Fibroblast of skin of right biceps (primary cell): ENCODE results near the gene NHEJ1.

ENCODE experiments used
- DNase-seq: peaks from one replicate; pipeline ENCODE4 v3.0.0-alpha.2; 2013

The NHEJ1 gene

GRCh38 chr2:219056896-219057708, 103.5 kb downstream of the NHEJ1 start:
- no peak for DNase-seq

- DNase-seq: no peak
Measured at GRCh38 chr2:219056176-219056895, 104.3 kb downstream of the NHEJ1 start.

DNA sequence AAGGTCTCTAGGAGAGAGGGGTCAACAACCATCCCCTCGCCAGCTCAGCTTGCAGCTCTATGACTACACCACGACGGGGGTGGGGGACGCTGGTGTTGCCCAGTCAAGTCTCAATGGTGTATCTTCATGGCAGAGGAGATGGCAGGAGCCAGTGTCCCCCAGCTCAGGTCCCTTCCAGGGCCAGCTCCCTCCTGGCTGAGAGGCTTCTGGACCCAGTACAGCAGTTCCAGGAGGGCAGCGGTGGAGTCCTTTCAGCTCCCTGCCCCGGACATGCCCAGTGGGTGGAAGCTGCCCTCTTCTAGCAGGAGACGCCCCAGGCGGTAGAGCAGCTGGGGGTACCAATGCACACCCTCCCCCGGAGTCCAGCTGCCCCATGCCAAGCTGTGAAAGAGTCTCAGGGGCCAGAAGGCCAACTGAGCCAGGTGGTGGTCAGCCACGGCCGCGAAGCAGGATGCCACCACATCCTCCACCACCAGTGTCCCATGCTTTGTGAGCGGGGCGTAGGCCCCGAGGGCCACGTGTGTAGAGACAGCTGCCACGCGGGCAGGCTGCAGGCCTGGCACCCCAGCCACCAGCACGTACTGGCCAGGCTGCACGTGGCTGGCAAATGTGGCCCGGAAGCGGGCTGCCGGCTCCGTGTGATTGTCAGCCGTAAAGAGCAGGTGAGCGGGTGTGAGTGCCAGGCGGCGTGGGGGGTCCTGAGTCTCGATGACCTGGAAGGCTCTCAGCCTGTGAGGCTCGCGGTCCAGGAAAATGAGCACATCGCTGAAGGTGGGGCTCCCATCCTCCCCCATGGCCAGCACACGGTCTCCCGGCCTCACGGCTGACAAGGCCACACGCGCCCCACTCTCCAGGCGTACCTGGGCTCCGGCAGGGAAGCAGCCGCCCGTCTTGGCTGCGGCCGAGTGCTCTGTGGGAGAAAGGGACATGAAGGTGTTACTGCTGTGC, 105.4 kb downstream of the NHEJ1 start:
- DNase-seq: no peak

GRCh38 chr2:219049282-219049681, 111.3 kb downstream of the NHEJ1 start:
- no peak for DNase-seq

GRCh38 chr2:219045937-219046550, 114.6 kb downstream of the NHEJ1 start:
- DNase-seq: peak; percentile 34

GRCh38 chr2:219042750-219043149, 117.9 kb downstream of the NHEJ1 start:
- DNase-seq: no peak

DNA sequence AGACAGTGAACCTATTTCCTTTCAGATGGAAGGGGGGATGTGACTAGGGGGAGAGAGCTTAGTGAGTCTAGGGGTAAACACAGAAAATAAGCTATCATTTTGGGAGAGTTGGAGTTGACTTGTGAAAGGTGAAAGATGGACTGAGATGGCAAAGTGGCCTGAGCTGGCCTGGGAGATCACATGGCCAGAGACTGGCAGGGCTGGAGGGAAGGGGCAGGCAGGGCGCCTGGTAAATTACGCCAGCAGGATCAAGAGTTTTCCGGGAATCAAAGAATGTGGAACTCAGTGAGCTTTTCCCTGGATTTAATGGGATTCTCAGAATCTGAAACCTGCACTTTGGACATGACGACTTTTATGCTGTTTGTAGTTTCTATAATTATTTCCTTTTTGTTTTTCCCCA, 118.5 kb downstream of the NHEJ1 start:
- no peak for DNase-seq

- DNase-seq: peak; percentile 58
Measured at GRCh38 chr2:219041252-219041651, 119.4 kb downstream of the NHEJ1 start, which contains the start of gene CFAP65. TSS of gene CFAP65 (minus strand) at chr2:219041516. CDS start at chr2:219039048, 2,468 bp downstream.

DNA sequence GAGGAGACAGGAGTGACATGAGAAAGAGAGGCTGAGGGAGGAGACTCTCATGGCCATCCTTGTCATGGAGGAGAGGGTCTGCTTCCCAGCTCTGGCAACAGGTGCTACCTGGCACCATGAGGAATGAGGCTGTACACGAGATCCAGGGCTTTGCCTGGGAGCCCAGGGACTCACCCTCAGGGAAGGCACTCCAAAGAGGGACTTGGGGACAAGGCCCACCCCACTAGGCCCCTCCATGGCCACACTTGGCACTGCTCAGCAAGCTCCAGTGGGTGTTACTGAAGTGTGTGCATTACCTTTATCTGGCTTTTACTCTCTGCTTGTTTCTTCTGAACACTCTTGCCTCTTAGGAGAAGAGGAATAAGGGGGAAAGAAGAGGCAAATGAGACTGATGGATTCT, 122.0 kb downstream of the NHEJ1 start:
- DNase-seq: no peak

GRCh38 chr2:219037783-219038499, 122.7 kb downstream of the NHEJ1 start:
- DNase-seq: no peak

DNA sequence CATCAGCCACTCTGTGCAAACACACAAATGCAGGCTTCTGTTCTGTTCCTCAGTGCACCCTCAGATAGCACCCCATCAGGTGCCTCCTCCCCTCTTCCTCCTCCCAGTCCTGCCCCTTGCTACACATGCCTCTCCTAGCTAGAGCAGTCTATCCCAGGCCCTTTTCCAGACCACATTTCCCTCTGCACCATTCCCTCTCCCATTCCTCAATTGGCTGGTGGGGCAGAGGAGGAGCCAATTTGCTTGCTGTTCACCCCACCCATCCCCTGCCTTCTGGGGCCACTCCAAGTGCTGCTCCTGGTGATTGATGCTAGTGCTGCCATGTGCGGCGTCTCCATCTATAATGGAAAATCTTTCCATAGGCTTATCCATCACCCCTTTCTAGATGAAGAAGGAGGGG, 124.7 kb downstream of the NHEJ1 start:
- DNase-seq: no peak

DNA sequence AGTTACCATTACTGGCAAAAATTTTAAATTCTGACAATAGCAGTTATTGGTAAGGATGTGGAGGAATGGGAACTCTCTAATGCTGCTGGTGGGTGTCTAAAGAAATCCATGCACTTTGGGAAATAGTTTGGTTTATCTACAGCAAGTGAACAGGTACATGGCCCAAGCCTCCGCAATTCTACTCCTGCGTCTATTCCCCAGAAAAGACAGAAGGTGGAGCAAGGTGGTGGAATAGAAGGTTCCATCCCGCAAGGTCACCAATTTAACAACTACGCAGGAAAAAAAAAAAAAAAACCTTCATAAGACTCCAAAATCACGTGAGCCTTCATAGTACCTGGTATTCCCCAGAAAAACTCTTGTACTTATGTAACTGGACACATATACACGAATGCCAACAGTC, 125.8 kb downstream of the NHEJ1 start:
- no peak for DNase-seq

DNA sequence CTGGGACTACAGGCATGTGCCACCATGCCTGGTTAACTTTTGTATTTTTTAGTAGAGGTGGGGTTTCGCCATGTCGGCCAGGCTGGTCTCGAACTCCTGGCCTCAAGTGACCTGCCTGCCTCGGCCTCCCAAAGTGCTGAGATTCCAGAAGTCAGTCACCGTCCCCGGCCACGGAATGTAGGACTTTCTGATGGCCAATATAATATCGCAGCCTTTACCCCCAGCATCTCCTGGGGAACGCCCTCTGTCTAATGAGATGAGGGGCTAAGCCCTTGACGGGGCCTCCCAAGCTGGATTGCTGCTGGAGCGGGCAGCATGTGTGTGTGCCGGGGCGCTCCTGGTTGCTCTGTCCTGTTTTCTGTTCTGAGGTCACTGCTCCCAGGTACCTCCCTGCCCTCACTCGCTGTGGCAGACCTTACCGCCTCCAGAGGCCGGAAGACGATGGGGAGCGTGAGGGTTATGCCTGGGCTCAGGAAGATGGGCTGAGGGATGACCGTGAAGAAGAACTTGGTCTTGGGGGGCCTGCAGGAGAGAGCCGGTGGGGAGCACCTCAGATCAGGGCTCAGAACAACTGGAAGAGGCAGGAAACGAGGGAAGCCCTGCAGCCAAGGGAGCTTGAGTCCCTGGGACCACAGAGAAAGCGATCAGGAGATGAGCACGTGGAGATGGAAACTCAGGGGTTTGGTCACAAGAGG, 128.4 kb downstream of the NHEJ1 start:
- DNase-seq: no peak

- no peak for DNase-seq
Measured at GRCh38 chr2:219031005-219031738, 129.4 kb downstream of the NHEJ1 start.

DNA sequence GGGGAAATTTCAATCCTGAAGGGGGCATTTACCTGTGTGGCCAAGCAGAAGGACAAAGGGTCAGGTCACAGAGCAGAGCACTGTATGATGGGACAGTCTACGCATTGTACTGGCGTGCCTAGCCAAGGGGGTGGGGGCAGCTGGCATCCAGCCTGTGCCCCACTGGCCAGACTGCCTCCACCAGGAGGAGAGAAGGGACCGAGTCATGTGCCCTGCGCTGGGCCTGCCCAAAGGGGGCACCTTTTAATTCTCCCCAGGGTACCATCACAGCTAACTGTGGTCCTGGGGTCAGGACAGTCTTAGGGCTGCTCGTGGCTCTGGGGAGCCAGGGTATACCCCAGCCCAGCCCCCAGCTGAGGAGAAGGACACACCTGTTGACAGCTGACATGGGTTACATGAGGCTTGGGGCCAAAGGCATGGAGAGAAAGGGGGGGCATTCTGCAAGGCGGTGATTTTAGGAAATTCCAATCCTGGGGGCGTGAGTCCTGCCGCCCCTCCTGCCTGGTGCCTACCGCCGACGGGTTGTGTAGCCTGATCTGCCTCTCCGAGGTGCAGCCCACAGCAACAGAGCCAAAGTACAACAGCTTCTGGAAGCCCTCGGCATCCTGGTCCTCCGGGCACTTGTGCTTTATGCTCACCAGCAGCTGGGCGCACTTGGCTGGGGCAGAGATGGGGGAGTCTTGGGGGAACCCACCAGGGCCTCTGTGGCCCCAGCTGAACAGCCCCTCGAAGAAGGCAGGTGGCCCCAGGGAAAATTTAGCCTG, 130.3 kb downstream of the NHEJ1 start:
- DNase-seq: no peak

GRCh38 chr2:219029829-219030165, 130.8 kb downstream of the NHEJ1 start:
- DNase-seq: peak; percentile 62

DNA sequence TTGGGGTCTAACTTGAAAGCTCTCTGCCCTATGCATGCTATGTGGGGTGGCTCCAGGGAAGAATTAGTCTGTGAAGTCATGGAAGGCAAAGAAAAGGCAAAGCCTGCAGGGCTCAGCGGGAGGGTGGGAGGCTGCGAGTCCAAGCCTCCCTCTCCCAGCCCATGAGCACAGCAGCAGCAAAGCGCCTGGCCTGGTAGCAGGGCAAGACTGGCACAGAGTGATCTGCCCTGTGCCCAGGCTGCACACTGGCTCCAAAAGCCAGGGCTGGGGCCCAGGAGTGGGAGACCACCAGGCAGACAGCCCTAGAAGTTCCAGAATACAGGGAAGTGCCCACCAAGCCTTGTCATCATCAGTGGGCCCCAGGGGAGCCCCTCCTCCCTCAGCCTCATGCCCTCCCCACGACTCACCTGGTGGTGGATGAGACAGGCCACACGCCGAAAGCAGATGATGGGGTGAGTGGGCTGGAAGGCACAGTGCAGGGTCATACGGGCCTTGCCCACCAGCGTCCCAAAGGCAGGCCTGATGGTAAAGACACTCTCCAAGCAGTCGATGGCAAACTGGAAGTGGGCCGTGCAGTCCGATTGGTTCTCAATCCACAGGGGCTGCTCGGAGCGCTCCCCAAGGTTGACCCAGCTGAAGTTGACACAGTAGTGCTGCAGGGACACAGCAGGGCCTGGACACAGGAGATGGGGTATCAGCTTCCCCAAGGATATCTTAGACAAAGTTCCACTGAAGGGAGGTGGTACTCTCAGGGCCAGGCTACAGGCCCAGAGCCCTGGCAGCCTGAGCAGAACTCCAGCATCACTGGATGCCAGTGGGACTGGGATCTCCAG, 131.4 kb downstream of the NHEJ1 start:
- DNase-seq: no peak

DNA sequence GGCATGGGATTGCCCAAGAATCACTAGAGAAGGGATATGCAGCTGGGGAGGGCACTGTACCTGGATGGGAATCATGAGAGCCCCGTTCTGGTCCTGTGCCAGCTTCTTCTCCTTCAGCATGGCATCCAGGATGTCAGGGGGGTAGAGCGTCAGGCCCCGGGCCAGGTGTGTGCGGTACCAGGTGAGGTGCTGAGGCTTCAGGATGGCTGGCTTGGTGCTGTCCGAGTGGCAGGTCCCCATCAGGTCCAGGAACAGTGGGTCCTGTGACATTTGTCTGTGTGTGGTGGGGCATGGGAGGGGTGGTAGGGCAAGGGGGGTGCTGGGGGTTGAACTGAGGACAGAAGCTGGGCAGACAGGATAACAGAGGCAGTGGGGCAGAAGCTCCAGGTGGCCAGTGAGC, 132.5 kb downstream of the NHEJ1 start:
- DNase-seq: no peak

DNA sequence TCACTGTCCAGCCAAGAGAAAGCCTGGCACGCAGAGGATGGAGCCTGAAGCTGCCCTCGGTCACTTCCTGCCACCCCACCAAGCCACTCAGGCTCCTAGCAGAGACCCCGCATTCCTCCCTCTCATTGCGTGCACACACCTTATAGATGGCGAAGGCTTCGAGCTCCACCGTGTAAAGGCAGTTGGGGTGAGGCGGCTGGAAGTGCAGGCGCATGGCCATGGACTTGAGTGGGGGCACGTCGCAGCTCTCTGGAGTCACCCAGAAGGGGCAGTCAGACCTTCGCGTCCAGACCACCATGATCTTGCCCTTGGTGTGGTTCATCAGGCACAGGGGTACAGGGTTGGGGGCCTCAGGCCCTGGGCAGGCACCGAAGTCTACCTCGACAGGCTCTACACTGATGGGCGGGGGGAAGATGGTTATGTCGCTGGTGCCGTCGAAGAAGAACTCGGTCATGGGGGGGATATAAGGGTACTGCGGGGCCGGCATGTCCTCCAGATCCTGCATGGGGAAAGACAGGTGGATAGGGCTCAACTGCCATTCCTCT, 133.0 kb downstream of the NHEJ1 start:
- no peak for DNase-seq
